Right lobe of liver (tissue), 6 donors: ENCODE measurements around the gene CHN1. TPM values are rescaled to one million over a fixed set of nuclear protein-coding genes. Genes with fewer than 3 reads are reported as not detected.

Experiments used
- ATAC-seq, 4 donors: fragments of 200-7000 bp; cut with Tn5 transposase; one replicate each; pipeline ENCODE4 v1.9.1; 2020; ENCODE audit warnings: mild to moderate bottlenecking in 4 of 4, moderate library complexity in 4 of 4
- DNase-seq, 3 donors: peaks; one replicate each; pipeline ENCODE4 v3.0.0-alpha.2; 2020
- H3K27ac ChIP-seq, 3 donors: fragments of 200-600 bp; one replicate each; pipeline ENCODE4 v1.8.0; 2022
- H3K27me3 ChIP-seq, 2 donors: fragments of 200-600 bp; one replicate each; pipeline ENCODE4 v1.8.0; 2022
- H3K36me3 ChIP-seq, 4 donors: fragments of 200-600 bp; sonication (generic) in 1 of 4; one replicate each; pipeline versions ENCODE4 v1.5.1 to v1.8.0; 2017 to 2022; ENCODE audit warnings: control low read depth in 1 of 4
- H3K4me1 ChIP-seq, 4 donors: fragments of 200-600 bp; sonication (generic) in 1 of 4; one replicate each; pipeline versions ENCODE4 v1.5.1 to v1.8.0; 2017 to 2022; ENCODE audit warnings: control low read depth in 1 of 4
- H3K4me3 ChIP-seq, 3 donors: fragments of 200-600 bp; one replicate each; pipeline ENCODE4 v1.8.0; 2022
- H3K9me3 ChIP-seq, 4 donors: fragments of 200-600 bp; sonication (generic) in 1 of 4; one replicate each; pipeline versions ENCODE4 v1.5.1 to v1.8.0; 2017 to 2022; ENCODE audit warnings: control low read depth in 1 of 4
- CTCF ChIP-seq, 4 donors: fragments of 200-600 bp in 3 of 4; fragments of 450-650 bp in 1 of 4; IDR thresholded peaks; one replicate each; pipeline versions ENCODE4 v1.5.1 to v1.8.0; 2016 to 2022; ENCODE audit warnings: antibody characterized with exemption in 4 of 4, mild to moderate bottlenecking in 2 of 4
- POLR2A ChIP-seq: fragments of 450-650 bp; IDR thresholded peaks from one replicate; pipeline ENCODE4 v1.6.1; 2017; ENCODE audit warnings: antibody characterized with exemption, mild to moderate bottlenecking
- WGBS: methylation state at CpG from one replicate; pipeline ENCODE4 v1.1.6; 2018; ENCODE audit warnings: low coverage, low lambda C conversion rate; ENCODE audit not compliant: insufficient coverage; ENCODE audit errors: missing lambda C conversion rate; 5-methylcytosine and 5-hydroxymethylcytosine counted together
- intact Hi-C, 2 donors: fragments of 100-400 bp; cut with DNase I; formaldehyde crosslinking; loops; one replicate each; pipeline versions ENCODE4 v1.11.2 to v1.14.1; 2022
- long read RNA-seq: library from polyadenylated mRNA; unstranded; transcript quantifications from one replicate; pipeline ENCODE4 v2.0.0, GENCODE V29; 2019
- total RNA-seq, 6 experiments: library from RNA; depleted of rRNA in 2 of 6; stranded (reverse); fragments of >200 nt in 2 of 6; fragmentation: NEBNext Ultra II Directional in 3 of 6; extraction: Animal tissue kit (Norgen Biotek cat#: 25700) in 3 of 6; gene quantifications; one replicate each; pipeline versions ENCODE4 v1.1.0 to v1.2.4, GENCODE V29; 2016 to 2023
- donor health status: DM: no; HTN: yes; CAD: no.
- donor health status: DM: no; HTN: no; CAD: no.
- donor health status: DM: no; HTN: no; CAD: no.
- donor health status: DM: no; HTN: yes; CAD: no.
- donor health status: DM: no; HTN: yes; CAD: no.

CHN1 gene
- total RNA-seq = 1 to 10 TPM; 1.0 to 2.8 (median 1.4) TPM
- long read RNA-seq = 0 reads

- no peaks in the 10 kb centered on the region for H3K9me3 ChIP-seq
- TF ChIP-seq CTCF (IDR thresholded peaks at IDR 0.05) (no peak), POLR2A (no peak)
- H3K27me3 ChIP-seq = peaks cover 0 to 6% of the 10 kb centered on the region in 2 donors
- WGBS = 1% methylated on average over 25 of the region's 89 CpGs
- peak; percentile 84 to 90 (median 86) for ATAC-seq
- H3K36me3 ChIP-seq = no peaks in the 10 kb centered on the region
- DNase-seq = peak; percentile 75 to 80 (median 79)
- H3K4me1 ChIP-seq = peaks cover 0 to 5% (median 0%) of the 10 kb centered on the region in 4 donors
- peak within 1 kb of the TSS; percentile 57 to 68 (median 64) for H3K4me3 ChIP-seq
- intact Hi-C loops = no loop called here
- H3K27ac ChIP-seq = peak within 1 kb of the TSS in 1 of 3 donors; percentile 19
Observed at GRCh38 chr2:175004980-175005732, at the start of gene CHN1. Gene CHN1 (minus strand): TSS chr2:175005381. CDS start chr2:175004912, 469 bp downstream.

GRCh38 chr2:175054340-175054739 lies 49.2 kb upstream of the CHN1 start:
- TF ChIP-seq POLR2A (no peak), CTCF (IDR thresholded peaks at IDR 0.05) (no peak)
- no peaks in the 10 kb centered on the region for H3K36me3 ChIP-seq
- no peaks in the 10 kb centered on the region for H3K27me3 ChIP-seq
- H3K4me1 ChIP-seq = no peaks in the 10 kb centered on the region
- intact Hi-C loops = no loop called here
- DNase-seq = no peak
- no peak for ATAC-seq
- no peak overlapping the region for H3K4me3 ChIP-seq
- H3K9me3 ChIP-seq = no peaks in the 10 kb centered on the region
- 100% methylated on average over 4 of the region's 4 CpGs for WGBS
- H3K27ac ChIP-seq = no peak overlapping the region

- Histone ChIP-seq H3K4me1 (no peaks in the 10 kb centered on the region), H3K36me3 (no peaks in the 10 kb centered on the region), H3K27me3 (no peaks in the 10 kb centered on the region), H3K4me3 (no peak overlapping the region), H3K27ac (no peak overlapping the region), H3K9me3 (no peaks in the 10 kb centered on the region)
- no peak for DNase-seq
- no peak for ATAC-seq
- intact Hi-C loops = no loop called here
- TF ChIP-seq POLR2A = no peak
- no peak for TF ChIP-seq CTCF (IDR thresholded peaks at IDR 0.05)
Observed at GRCh38 chr2:175049661-175050060, 44.5 kb upstream of the CHN1 start.

- Histone ChIP-seq H3K36me3 (no peaks in the 10 kb centered on the region), H3K4me1 (no peaks in the 10 kb centered on the region), H3K9me3 (no peaks in the 10 kb centered on the region), H3K4me3 (no peak overlapping the region), H3K27ac (no peak overlapping the region), H3K27me3 (no peaks in the 10 kb centered on the region)
- WGBS = 70% methylated on average over 2 of the region's 2 CpGs
- ATAC-seq (no peak), DNase-seq (no peak)
- no peak for TF ChIP-seq CTCF (IDR thresholded peaks at IDR 0.05)
- TF ChIP-seq POLR2A = no peak
- intact Hi-C loops = no loop called here
Observed at GRCh38 chr2:175048275-175048674, 43.1 kb upstream of the CHN1 start.
